ENCODE measurements around the gene PDE5A.
A peak's percentile ranks its signal among the peaks of the same experiment; 100 is the strongest.

The PDE5A gene

DNA sequence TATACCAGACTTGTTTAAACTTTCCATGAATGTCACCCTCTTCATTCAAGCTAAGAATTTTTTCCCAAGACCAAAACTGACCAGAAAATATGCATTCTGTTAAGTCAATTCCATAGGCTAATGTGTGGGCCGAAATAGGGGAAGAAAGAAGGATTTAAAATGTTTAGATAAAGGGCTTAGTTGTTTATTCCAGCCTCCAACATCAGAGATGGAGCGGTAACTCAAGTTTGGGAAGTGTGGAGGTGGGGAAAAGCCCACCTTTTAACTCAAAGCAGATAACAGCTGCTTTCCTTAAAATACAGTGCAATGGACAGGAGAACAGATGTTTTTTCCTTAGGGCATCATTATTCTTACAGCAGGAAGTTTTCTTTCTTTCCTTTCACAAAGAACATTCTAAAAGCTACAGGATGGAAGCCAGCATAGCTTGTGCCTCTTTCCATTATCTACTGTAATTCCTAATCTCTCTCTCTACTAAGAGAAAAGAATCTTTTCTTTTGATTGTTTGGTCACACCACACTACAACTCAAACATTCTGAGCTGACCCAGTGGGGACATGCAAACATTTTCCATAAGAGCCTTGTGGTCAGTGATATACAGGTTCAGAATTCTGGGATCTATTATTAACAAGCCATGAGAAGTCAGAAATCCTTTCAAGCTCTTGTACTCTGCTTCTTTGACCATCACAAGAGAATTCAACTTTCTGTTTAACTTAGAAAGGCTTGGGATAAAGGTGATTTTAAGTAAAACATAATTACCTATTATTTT is 101.6 kb downstream of the PDE5A start:
- Histone ChIP-seq H3K36me3 (replicated peaks) (peaks cover 2% of the 10 kb centered on the region), H3K4me3 (ENCODE audit: low read depth, low read length) (no peak overlapping the region), H3K27me3 (replicated peaks) (no peaks in the 10 kb centered on the region), H3K27ac (peak overlapping the region; percentile 85)
- no peak for DNase-seq
- in situ Hi-C loops (cut with HindIII; ENCODE audit: low pct_ligation_motif_present, low sequenced_read_pairs), result no loop called here
- no peak for TF ChIP-seq CTCF (IDR thresholded peaks at IDR 0.05; ENCODE audit: low read depth, low read length, missing control alignments)

- in situ Hi-C loops (cut with HindIII; ENCODE audit: low pct_ligation_motif_present, low sequenced_read_pairs), result no loop called here
- DNase-seq, result no peak
- peaks cover 2% of the 10 kb centered on the region for H3K36me3 ChIP-seq (replicated peaks)
- TF ChIP-seq CTCF (IDR thresholded peaks at IDR 0.05; ENCODE audit: low read depth, low read length, missing control alignments), result no peak
- no peaks in the 10 kb centered on the region for H3K27me3 ChIP-seq (replicated peaks)
- H3K27ac ChIP-seq, result peak overlapping the region; percentile 85
- no peak overlapping the region for H3K4me3 ChIP-seq (ENCODE audit: low read depth, low read length)
Observed at GRCh38 chr4:119525771-119526712, 102.6 kb downstream of the PDE5A start.

DNA sequence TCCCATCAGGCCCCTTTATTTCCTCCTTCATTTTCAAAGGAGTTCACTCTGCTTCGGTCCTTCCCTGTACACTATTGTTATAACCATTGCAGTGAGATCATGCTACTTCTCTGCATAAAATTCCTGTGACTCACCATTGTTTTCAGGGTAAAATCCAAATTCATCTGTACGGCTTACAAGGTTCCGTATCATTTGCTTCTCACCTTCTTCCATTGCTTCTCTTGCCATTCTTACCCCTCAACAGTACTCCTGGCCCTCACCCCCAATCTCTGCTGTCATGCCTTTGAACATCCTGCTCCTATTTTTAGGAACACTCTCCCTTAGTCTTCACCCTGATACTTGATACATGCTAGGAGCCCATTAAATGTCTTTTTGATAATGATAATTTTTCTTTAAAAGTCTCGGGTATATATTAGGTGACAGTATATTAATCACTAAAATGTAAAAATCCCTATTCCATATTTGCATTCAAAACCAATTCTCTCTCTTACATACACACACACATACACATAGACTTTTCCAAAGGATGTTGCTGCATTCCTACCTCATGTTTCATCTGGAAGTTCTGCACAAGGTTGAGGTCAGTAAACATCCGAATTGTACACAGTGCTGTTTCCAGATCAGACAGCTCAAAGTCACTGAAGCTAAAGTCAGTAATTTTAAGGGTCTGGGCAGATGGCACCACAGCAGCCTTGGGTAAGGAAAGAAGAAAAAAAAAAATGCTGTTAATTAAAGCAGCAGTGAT is 103.4 kb downstream of the PDE5A start:
- TF ChIP-seq CTCF (IDR thresholded peaks at IDR 0.05; ENCODE audit: low read depth, low read length, missing control alignments), result no peak
- peak; percentile 75 for DNase-seq
- H3K27ac ChIP-seq, result peak overlapping the region; percentile 85
- H3K36me3 ChIP-seq (replicated peaks), result peaks cover 2% of the 10 kb centered on the region
- H3K27me3 ChIP-seq (replicated peaks), result no peaks in the 10 kb centered on the region
- in situ Hi-C loops (cut with HindIII; ENCODE audit: low pct_ligation_motif_present, low sequenced_read_pairs), result no loop called here
- peak overlapping the region; percentile 29 for H3K4me3 ChIP-seq (ENCODE audit: low read depth, low read length)

DNA sequence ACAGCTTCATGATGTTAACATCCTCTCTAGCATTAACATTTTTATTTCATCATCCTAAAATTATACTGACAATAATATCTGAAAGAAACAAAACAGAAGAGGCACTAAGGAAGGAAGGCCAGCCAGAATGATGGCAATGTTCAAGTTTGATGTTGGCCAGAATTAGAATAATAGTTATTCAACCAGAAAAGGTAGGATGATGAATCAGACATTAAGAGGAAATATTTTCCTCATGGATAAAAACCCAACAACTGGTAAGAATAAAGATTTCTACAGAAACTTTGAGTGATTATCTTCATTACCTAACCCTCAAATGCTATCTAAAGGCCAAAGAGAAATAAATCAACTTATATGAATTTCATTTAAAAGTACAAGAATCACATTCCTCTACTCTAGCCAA is 105.2 kb downstream of the PDE5A start:
- no peak overlapping the region for H3K27ac ChIP-seq
- no peaks in the 10 kb centered on the region for H3K36me3 ChIP-seq (replicated peaks)
- in situ Hi-C loops (cut with HindIII; ENCODE audit: low pct_ligation_motif_present, low sequenced_read_pairs), result no loop called here

More for the DNA sequence above, 105.2 kb downstream of the PDE5A start:
- H3K27me3 ChIP-seq (replicated peaks), result no peaks in the 10 kb centered on the region
- TF ChIP-seq CTCF (IDR thresholded peaks at IDR 0.05; ENCODE audit: low read depth, low read length, missing control alignments), result no peak
- DNase-seq, result no peak
- H3K4me3 ChIP-seq (ENCODE audit: low read depth, low read length), result no peak overlapping the region
